Mucosa of rectum (tissue), 2 donors: Measurements from ENCODE around the gene KIAA1671.
"Not testable (repeated sequence)": the region's sequence is repeated elsewhere in the genome, so short reads cannot be mapped to it uniquely, and the experiment has no call there.

ENCODE experiments used
- H3K27ac ChIP-seq, 2 donors: one replicate each; pipeline ENCODE4 v1.7.0; 2013; ENCODE audit warnings: inconsistent platforms in 2 of 2, low read depth in 2 of 2, low read length in 2 of 2
- H3K27me3 ChIP-seq, 2 donors: one replicate each; pipeline ENCODE4 v1.7.0; 2013; ENCODE audit warnings: low read length in 2 of 2; ENCODE audit not compliant: control insufficient read depth in 2 of 2, insufficient read depth in 2 of 2
- H3K36me3 ChIP-seq, 2 donors: one replicate each; pipeline ENCODE4 v1.7.0; 2013; ENCODE audit warnings: low read length in 2 of 2; ENCODE audit not compliant: control insufficient read depth in 2 of 2, insufficient read depth in 2 of 2
- H3K4me1 ChIP-seq, 2 donors: one replicate each; pipeline ENCODE4 v1.7.0; 2013; ENCODE audit warnings: low read length in 2 of 2, mild to moderate bottlenecking in 1 of 2; ENCODE audit not compliant: control insufficient read depth in 2 of 2, insufficient read depth in 2 of 2
- H3K4me3 ChIP-seq, 2 donors: one replicate each; pipeline ENCODE4 v1.7.0; 2013; ENCODE audit warnings: low read length in 2 of 2
- H3K9ac ChIP-seq, 2 donors: one replicate each; pipeline ENCODE4 v1.7.0; 2013; ENCODE audit warnings: low read length in 2 of 2, low read depth in 1 of 2, mild to moderate bottlenecking in 1 of 2
- H3K9me3 ChIP-seq, 2 donors: one replicate each; pipeline ENCODE4 v1.7.0; 2013; ENCODE audit warnings: low read length in 2 of 2; ENCODE audit not compliant: control insufficient read depth in 2 of 2
- donor health status: healthy.
- donor health status: Normal muscosa, but diverticular disease.

Gene KIAA1671

DNA sequence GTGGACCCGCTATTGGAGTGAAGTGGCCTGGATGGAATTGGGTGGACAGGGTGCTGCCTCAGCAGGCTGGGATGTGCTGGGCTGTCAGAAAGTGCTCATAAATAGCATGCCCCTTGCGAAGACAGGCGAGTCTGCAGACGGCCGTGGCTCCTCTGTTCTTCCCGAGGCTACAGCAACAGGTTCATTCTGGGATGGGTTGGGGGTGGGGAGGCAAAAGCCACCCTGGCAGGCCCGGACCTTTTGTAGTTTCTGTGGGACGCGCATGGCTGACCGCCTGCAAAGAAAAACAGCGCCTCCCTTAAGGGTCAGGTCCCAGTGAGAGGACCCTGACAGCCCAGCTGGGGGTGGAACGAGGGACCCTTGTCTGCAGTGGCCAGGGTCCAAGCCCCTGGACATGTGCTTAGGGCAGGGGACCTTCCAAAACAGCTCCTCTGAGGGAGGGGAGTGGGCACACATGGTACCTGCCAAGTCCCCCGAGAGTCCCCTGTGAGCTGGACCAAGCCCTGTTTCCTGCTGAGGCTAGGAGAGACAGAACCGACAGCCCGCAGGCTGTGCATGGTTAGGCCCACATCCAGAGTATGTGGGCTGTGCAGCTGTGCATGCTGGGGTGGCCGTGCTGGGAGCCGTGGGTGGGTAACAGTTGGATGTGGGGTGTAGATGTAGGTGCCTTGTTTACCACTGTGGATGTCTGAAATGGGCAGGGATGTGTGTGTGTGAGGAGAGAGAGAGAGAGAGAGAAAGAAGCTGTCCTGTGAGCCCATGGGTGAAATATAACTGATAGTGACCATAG is 247.4 kb downstream of the KIAA1671 start, which contains the start of gene CRYBB3:
Gene CRYBB3 (plus strand): TSS at position 128 of the 790 bp plus-strand sequence. CDS start 1,539 bp downstream, outside the sequence.
- Histone ChIP-seq H3K27ac (no peak within 1 kb of the TSS), H3K9me3 (no peaks in the 10 kb centered on the region), H3K36me3 (peaks cover 14 to 18% of the 10 kb centered on the region in 2 donors), H3K27me3 (no peaks in the 10 kb centered on the region), H3K4me3 (no peak within 1 kb of the TSS), H3K9ac (no peak within 1 kb of the TSS), H3K4me1 (no peaks in the 10 kb centered on the region)

DNA sequence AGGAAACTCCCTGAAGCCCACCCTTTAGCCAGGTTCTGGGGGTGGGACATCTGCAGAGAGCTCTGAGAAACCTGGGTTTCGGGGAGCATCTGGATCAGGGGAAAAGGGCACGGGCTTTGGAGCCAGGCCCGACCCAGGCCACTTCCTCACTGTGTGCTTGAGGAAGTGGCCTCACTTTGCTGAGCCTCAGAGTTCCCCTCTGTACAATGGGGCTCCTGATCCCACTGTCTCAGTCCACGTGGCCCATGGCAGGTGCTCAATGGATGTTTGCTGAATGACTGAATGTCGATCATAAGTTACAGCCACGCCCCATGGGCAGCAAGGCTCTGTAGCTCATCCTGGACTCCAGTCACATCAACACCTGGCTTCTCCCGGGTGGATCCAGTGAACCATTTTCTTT is 248.5 kb downstream of the KIAA1671 start:
- no peak overlapping the region for H3K27ac ChIP-seq

DNA sequence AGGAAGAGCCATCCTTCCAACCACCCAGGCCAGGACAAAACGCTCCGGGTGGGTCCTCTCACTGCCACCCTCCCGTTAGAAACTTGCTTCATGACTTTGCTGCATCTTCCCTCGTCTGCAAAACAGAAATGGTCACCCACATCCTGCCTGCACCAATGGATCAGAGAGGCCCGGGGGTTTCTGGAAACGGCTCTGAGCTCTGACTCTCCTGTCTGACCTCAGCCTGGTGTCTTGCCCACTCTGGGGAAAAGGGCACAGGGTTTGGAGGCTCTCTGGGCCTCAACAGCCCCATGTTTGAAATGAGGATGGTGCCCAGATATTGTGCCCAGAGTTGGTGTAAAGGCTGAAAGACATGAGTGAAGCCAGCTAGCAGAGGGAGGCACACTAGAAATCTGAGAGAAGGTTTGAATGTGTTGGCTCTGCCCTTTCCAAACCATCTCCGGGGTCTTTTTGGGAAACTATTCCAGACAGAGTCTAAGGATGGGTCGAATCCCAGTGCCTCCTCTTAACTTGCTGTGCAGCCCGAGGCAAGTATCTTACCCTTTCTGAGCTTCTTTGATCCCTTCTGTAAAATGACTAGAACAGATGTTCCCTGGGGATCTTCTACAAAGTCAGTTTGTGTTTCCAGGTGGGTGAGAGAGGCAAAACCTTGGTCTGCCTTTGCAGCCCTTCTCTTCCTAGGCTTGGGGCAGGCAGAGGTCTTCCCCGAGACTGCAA is 249.2 kb downstream of the KIAA1671 start:
- Histone ChIP-seq H3K4me1 (no peaks in the 10 kb centered on the region), H3K27ac (no peak overlapping the region), H3K36me3 (peaks cover 8 to 12% of the 10 kb centered on the region in 2 donors), H3K9me3 (no peaks in the 10 kb centered on the region), H3K27me3 (no peaks in the 10 kb centered on the region), H3K9ac (no peak overlapping the region), H3K4me3 (no peak overlapping the region)

More for the DNA sequence above, 248.5 kb downstream of the KIAA1671 start:
- H3K9me3 ChIP-seq = no peaks in the 10 kb centered on the region
- H3K9ac ChIP-seq = no peak overlapping the region
- no peak overlapping the region for H3K4me3 ChIP-seq
- no peaks in the 10 kb centered on the region for H3K4me1 ChIP-seq
- no peaks in the 10 kb centered on the region for H3K27me3 ChIP-seq
- peaks cover 8 to 13% of the 10 kb centered on the region in 2 donors for H3K36me3 ChIP-seq

DNA sequence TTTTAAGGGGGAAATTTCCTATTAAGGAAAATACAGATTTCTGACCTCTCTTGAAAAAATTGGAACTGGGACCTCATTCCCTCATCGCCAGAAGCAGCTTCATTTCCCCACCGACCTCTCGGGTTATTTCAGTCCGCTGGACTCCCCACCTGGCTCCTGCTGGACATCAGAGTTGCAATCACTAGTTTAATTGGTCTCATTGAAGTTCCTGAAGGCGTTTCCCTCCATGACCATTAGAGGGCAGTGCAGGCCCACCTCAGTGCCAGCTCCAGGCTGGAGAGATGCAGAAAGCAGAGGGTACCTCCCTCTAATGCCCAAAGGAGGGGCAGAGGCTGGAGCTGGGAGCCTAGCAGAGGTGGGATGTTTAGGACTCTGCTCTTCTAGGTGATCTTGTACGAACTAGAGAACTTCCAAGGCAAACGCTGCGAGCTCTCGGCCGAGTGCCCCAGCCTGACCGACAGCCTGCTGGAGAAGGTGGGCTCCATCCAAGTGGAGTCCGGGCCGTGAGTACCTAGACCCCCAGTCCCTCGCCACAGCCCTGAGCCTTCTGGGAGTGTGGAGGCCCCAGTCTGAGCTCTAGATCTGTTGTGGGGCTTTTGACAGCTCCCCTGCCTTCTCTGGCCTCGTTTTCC is 249.9 kb downstream of the KIAA1671 start:
- H3K9ac ChIP-seq = no peak overlapping the region
- no peaks in the 10 kb centered on the region for H3K4me1 ChIP-seq
- H3K27ac ChIP-seq = no peak overlapping the region
- no peaks in the 10 kb centered on the region for H3K9me3 ChIP-seq
- H3K27me3 ChIP-seq = no peaks in the 10 kb centered on the region
- H3K36me3 ChIP-seq = peaks cover 5 to 10% of the 10 kb centered on the region in 2 donors
- H3K4me3 ChIP-seq = no peak overlapping the region

DNA sequence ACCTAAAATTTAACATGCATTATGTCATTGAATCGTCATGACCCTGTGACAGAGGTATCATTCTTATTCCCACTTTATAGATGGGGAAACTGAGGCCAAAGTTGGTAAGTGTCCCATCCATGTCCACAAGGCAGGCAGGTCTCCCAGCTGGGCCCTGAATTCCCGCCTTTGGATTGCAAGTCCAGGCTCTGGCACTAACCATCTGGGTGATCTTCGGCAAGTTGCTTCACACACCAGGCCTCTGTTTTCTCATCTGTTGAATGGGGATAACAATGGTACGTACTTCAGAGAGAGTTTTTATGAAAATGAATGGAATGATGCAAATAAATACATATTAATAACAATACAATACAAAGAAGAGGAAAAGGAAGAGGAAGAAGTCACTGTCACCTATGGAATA is 250.6 kb downstream of the KIAA1671 start:
- Histone ChIP-seq H3K4me3 (no peak overlapping the region), H3K4me1 (no peaks in the 10 kb centered on the region), H3K27me3 (no peaks in the 10 kb centered on the region), H3K36me3 (peaks cover 0 to 7% of the 10 kb centered on the region in 2 donors), H3K9ac (no peak overlapping the region), H3K27ac (no peak overlapping the region), H3K9me3 (no peaks in the 10 kb centered on the region)

DNA sequence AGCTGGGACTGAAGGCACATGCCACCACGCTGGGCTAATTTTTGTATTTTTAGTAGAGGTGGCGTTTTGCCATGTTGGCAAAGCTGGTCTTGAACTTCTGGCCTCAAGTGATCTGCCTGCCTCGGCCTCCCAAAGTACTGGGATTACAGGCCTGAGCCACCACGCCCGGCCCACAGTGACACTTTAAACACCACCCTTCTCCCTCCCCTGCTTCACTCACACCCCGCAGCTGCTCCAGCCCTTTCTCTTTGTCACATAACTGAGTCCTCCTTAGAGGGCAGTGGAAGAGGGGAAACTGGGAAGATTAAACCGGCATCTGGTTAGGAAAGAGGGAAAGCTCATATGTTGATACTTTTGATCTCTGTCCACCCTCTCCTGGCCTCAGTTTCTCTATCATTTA is 252.0 kb downstream of the KIAA1671 start:
- H3K27me3 ChIP-seq, H3K9me3 ChIP-seq, H3K27ac ChIP-seq, H3K9ac ChIP-seq, H3K36me3 ChIP-seq, H3K4me3 ChIP-seq, H3K4me1 ChIP-seq: not testable (repeated sequence)

DNA sequence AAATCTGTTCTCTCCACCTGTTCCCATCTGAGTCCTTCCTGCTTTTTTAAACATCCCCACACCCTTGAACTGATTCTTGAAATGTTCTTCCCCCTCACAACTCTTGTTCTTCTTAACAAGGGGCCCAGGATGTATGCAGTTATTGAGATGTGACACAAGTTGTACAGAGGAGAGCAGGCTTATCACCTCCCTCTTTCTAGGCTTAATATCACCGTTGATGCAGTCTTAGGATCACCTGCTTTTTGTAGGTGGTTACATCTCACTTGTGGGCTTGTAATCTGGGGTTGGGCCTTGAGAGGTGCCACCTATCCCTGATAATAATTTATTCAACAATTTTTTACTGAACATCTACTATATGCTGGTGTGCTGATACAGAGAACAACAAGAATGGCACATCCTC is 253.3 kb downstream of the KIAA1671 start:
- no peaks in the 10 kb centered on the region for H3K27me3 ChIP-seq
- H3K9me3 ChIP-seq = no peaks in the 10 kb centered on the region
- H3K9ac ChIP-seq = no peak overlapping the region
- H3K4me1 ChIP-seq = peaks cover 0 to 4% of the 10 kb centered on the region in 2 donors
- H3K4me3 ChIP-seq = no peak overlapping the region
- H3K36me3 ChIP-seq = peaks cover 0 to 4% of the 10 kb centered on the region in 2 donors
- no peak overlapping the region for H3K27ac ChIP-seq

DNA sequence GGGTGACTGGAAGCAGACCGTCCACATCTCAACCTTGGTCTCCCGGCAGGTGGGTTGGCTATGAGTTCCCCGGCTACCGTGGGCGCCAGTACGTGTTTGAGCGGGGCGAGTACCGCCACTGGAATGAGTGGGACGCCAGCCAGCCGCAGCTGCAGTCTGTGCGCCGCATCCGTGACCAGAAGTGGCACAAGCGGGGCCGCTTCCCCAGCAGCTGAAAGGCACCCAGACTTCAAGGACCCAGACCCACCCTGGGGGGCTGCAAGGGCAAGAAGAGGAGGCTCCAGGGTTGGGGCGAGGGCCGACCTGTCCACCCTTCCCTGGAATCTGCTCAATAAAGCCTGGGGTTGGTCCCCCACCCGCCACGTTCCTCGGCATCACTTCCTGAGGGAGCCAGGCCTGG is 254.5 kb downstream of the KIAA1671 start:
- Histone ChIP-seq H3K4me1 (peaks cover 0 to 4% of the 10 kb centered on the region in 2 donors), H3K27me3 (no peaks in the 10 kb centered on the region), H3K9me3 (no peaks in the 10 kb centered on the region), H3K27ac (no peak overlapping the region), H3K9ac (no peak overlapping the region), H3K36me3 (peaks cover 0 to 4% of the 10 kb centered on the region in 2 donors), H3K4me3 (no peak overlapping the region)

DNA sequence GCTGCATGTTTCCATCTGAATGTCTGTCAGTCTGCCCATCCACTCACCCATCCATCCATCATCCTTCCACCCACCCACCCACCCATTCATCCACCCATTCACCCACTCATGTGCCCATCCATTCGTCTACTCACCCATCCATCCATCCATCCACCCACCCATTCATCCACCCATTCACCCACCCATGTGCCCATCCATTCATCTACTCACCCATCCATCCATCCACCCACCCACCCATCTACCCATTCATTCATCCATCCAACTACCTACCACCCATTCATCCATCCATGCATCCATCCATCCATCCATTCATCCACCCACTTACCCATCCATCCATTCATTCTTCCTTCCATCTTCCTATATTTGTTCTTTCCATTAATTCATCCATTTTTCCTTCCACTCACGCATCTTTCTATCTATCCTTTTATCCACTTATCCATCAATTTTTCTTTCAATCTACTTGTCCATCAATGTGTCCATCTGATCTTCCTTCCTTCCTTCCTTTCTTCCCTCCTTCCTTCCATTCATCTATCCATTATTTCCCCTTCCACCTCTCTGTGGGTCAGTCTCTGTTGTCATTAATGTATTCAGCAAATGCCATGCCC is 255.1 kb downstream of the KIAA1671 start:
- H3K9ac ChIP-seq = no peak overlapping the region
- H3K27me3 ChIP-seq = no peaks in the 10 kb centered on the region
- no peak overlapping the region for H3K27ac ChIP-seq
- peaks cover 0 to 4% of the 10 kb centered on the region in 2 donors for H3K4me1 ChIP-seq
- H3K36me3 ChIP-seq = peaks cover 0 to 4% of the 10 kb centered on the region in 2 donors
- no peaks in the 10 kb centered on the region for H3K9me3 ChIP-seq
- no peak overlapping the region for H3K4me3 ChIP-seq
